ENCODE measurements around the gene CEP89.

- TF ChIP-seq CTCF (conservative IDR thresholded peaks at IDR 0.05; ENCODE audit: low read length) (no peak), EZH2phosphoT487 (IDR thresholded peaks at IDR 0.05; ENCODE audit: borderline replicate concordance) (no peak)
Measured at GRCh38 chr19:32886241-32886640, 85.5 kb downstream of the CEP89 start.
